WTC11 (cell line): ENCODE results near the gene CAMK2G. TPM values are rescaled to one million over a fixed set of nuclear protein-coding genes. Genes with fewer than 3 reads are reported as not detected.
A peak's percentile ranks its signal among the peaks of the same experiment; 100 is the strongest.

Experiments used
- ATAC-seq: fragments of 200-7000 bp; cut with Tn5 transposase; 2 replicates; pipeline ENCODE4 v1.10.0; 2021; ENCODE audit warnings: mild to moderate bottlenecking, moderate library complexity
- CTCF ChIA-PET: fragments of 300-600 bp; sonication (Branson Sonifier 250); formaldehyde crosslinking; loops from one replicate; lab custom pipeline; 2021; ENCODE audit warnings: antibody characterized with exemption; lab: Charles Lee
- POLR2A ChIA-PET: fragments of 350-600 bp; sonication (Branson Sonifier 250); formaldehyde crosslinking; loops from one replicate; lab custom pipeline; 2021; ENCODE audit warnings: antibody characterized with exemption; lab: Charles Lee
- DNase-seq: peaks from one replicate; pipeline ENCODE4 v3.0.0; 2021; ENCODE audit warnings: low spot score
- H3K27ac Mint-ChIP-seq: 2 replicates; pipeline ENCODE4 v1.8.0; 2021; ENCODE audit warnings: mixed read lengths
- H3K27me3 Mint-ChIP-seq: 2 replicates; pipeline ENCODE4 v1.8.0; 2021; ENCODE audit warnings: low read depth, mild to moderate bottlenecking, moderate library complexity, mixed read lengths
- H3K36me3 Mint-ChIP-seq: 2 replicates; pipeline ENCODE4 v1.8.0; 2021; ENCODE audit warnings: mixed read lengths
- H3K4me1 Mint-ChIP-seq: 2 replicates; pipeline ENCODE4 v1.8.0; 2022; ENCODE audit warnings: mixed read lengths
- H3K4me3 Mint-ChIP-seq: 2 replicates; pipeline ENCODE4 v1.8.0; 2021; ENCODE audit warnings: mild to moderate bottlenecking, moderate library complexity, mixed read lengths
- H3K9me3 Mint-ChIP-seq: 2 replicates; pipeline ENCODE4 v1.8.0; 2021; ENCODE audit warnings: mixed read lengths
- ARID4B ChIP-seq: sonication (generic); formaldehyde crosslinking; IDR thresholded peaks from 2 replicates; pipeline ENCODE4 v1.8.0; 2023; ENCODE audit warnings: missing genetic modification reagents, mild to moderate bottlenecking, borderline replicate concordance
- ATF1 ChIP-seq: sonication (generic); formaldehyde crosslinking; IDR thresholded peaks from 2 replicates; pipeline ENCODE4 v1.8.1; 2023; ENCODE audit warnings: mild to moderate bottlenecking, moderate library complexity, missing genetic modification reagents
- ELF4 ChIP-seq: sonication (generic); formaldehyde crosslinking; IDR thresholded peaks from 2 replicates; pipeline ENCODE4 v1.8.1; 2022; ENCODE audit warnings: low read depth, mild to moderate bottlenecking, moderate library complexity, missing genetic modification reagents
- ERG ChIP-seq: fragments of 250-450 bp; sonication (Bioruptor Pico); IDR thresholded peaks from 2 replicates; pipeline ENCODE4 v1.8.0; 2021; ENCODE audit warnings: mild to moderate bottlenecking
- HMGXB4 ChIP-seq: sonication (generic); formaldehyde crosslinking; IDR thresholded peaks from 2 replicates; pipeline ENCODE4 v1.8.1; 2023; ENCODE audit warnings: mild to moderate bottlenecking, moderate library complexity, missing genetic modification reagents
- IRF2 ChIP-seq: sonication (generic); formaldehyde crosslinking; IDR thresholded peaks from 2 replicates; pipeline ENCODE4 v1.8.0; 2022; ENCODE audit warnings: low read depth, missing genetic modification reagents, borderline replicate concordance
- MYBL2 ChIP-seq: sonication (generic); formaldehyde crosslinking; IDR thresholded peaks from 2 replicates; pipeline ENCODE4 v1.8.1; 2023; ENCODE audit warnings: mild to moderate bottlenecking, moderate library complexity, missing genetic modification reagents
- SMAD4 ChIP-seq: sonication (generic); formaldehyde crosslinking; IDR thresholded peaks from 2 replicates; pipeline ENCODE4 v1.8.0; 2022; ENCODE audit warnings: mild to moderate bottlenecking, missing genetic modification reagents
- ZNF121 ChIP-seq: sonication (generic); formaldehyde crosslinking; IDR thresholded peaks from 2 replicates; pipeline ENCODE4 v1.8.0; 2023; ENCODE audit warnings: missing genetic modification reagents
- ZNF396 ChIP-seq: fragments of 250-450 bp; sonication (Bioruptor Pico); IDR thresholded peaks from 2 replicates; pipeline ENCODE4 v1.8.0; 2021; ENCODE audit warnings: mild to moderate bottlenecking, moderate library complexity, borderline replicate concordance
- ZSCAN18 ChIP-seq: fragments of 250-450 bp; sonication (Bioruptor Pico); IDR thresholded peaks from 2 replicates; pipeline ENCODE4 v2.1.2; 2022; ENCODE audit warnings: mild to moderate bottlenecking, moderate library complexity
- total RNA-seq: library from RNA; stranded (reverse); gene quantifications from 3 replicates; pipeline ENCODE4 v1.2.3, GENCODE V29; 2021
- TF ChIP-seq, protein P1 (sequence below): fragments of 250-450 bp; sonication (Bioruptor Pico); IDR thresholded peaks from 2 replicates; pipeline ENCODE4 v1.9.0; 2021; ENCODE audit warnings: moderate library complexity, mild to moderate bottlenecking, inconsistent platforms, borderline replicate concordance
- TF ChIP-seq, protein P2 (sequence below): sonication (generic); formaldehyde crosslinking; IDR thresholded peaks from 2 replicates; pipeline ENCODE4 v1.8.1; 2022; ENCODE audit warnings: missing genetic modification reagents, borderline replicate concordance

Gene CAMK2G
- total RNA-seq, 1 experiment from 2014 or later = 34.9 TPM

DNA sequence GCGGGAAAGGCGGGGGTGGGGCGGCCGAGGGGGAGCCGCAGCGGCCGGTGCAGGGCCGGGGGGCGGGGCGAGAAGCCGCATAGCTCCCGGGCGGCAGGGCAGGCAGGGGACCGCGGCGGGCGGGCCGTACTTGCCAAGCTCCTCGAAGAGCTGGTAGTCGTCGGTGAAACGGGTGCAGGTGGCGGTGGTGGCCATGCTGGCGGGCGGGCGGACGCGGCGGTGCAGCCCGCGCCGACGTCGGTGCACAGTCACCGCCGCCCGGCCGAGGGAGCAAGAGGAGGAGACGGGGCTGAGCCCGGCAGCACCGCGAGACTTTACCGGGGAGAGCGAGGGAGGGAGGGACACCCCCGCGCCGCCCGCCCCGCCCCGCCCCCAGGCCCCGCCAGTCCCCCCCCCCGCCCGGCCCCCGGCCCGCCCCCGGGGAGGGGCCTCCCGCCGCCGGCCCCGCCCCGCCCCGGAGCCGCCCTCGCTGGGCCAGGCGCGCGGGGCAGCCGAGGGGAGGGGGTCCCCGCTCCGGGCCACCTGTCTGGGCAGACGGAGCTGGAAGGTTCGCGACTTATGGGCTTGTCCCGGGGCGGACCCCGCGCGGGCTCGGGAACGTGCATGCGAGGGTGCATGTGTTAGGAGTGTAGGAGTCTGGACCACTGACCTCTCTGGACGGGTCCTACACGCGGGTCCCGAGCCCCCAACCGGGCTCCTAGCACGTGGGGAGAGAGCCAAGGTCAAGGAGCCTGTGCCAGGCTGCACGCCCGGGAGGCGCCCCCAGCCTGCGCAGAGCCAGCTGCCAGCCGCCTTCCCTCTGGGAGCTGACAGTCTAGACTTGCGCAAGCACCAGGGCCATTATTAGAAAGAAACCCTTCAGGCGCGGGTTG is at the start of gene CAMK2G (continued):
- TF ChIP-seq MYBL2 (CRISPR knock-in tag) (no peak), ATF1 (no peak), ZNF396 (CRISPR knock-in tag) (0 out of 2 replicates have a peak, but pooled peaks have one; percentile 10), ELF4 (no peak), ZSCAN18 (CRISPR knock-in tag) (no peak), ERG (CRISPR knock-in tag) (no peak), IRF2 (CRISPR knock-in tag) (no peak), ARID4B (CRISPR knock-in tag) (0 out of 2 replicates have a peak, but pooled peaks have one; percentile 30), HMGXB4 (CRISPR knock-in tag) (no peak; the same call in 1 of the 2 replicates)
- TF ChIP-seq, protein P1, sequence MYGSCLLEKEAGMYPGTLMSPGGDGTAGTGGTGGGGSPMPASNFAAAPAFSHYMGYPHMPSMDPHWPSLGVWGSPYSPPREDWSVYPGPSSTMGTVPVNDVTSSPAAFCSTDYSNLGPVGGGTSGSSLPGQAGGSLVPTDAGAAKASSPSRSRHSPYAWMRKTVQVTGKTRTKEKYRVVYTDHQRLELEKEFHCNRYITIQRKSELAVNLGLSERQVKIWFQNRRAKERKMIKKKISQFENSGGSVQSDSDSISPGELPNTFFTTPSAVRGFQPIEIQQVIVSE (CRISPR knock-in tag) = no peak
- TF ChIP-seq, protein P2, sequence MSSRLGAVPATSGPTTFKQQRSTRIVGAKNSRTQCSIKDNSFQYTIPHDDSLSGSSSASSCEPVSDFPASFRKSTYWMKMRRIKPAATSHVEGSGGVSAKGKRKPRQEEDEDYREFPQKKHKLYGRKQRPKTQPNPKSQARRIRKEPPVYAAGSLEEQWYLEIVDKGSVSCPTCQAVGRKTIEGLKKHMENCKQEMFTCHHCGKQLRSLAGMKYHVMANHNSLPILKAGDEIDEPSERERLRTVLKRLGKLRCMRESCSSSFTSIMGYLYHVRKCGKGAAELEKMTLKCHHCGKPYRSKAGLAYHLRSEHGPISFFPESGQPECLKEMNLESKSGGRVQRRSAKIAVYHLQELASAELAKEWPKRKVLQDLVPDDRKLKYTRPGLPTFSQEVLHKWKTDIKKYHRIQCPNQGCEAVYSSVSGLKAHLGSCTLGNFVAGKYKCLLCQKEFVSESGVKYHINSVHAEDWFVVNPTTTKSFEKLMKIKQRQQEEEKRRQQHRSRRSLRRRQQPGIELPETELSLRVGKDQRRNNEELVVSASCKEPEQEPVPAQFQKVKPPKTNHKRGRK (CRISPR knock-in tag) = no peak

- CTCF ChIA-PET = no interaction called here
- no peak overlapping the region for H3K4me3 Mint-ChIP-seq
- no peaks in the 10 kb centered on the region; the same call in 1 of the 2 replicates for H3K27me3 Mint-ChIP-seq
- H3K9me3 Mint-ChIP-seq = no peaks in the 10 kb centered on the region
- peaks cover 28% of the 10 kb centered on the region for H3K4me1 Mint-ChIP-seq
- no peak for ATAC-seq
- TF ChIP-seq IRF2 (CRISPR knock-in tag) (no peak), SMAD4 (CRISPR knock-in tag) (no peak), ZNF121 (no peak)
- TF ChIP-seq, all 79 proteins: peak for 0
- DNase-seq = no peak
- Mint-ChIP-seq H3K27ac (no peak overlapping the region), H3K36me3 (no peaks in the 10 kb centered on the region)
- POLR2A ChIA-PET = no interaction called here
These were observed 48.4 kb upstream of the CAMK2G start for GRCh38 chr10:73922864-73923133.
